NCI-H524 treated with DMSO at 0.1 percent for 48 hours (cell line): ENCODE measurements around the gene ALK.

ENCODE experiments used
- DNase-seq: peaks from one replicate; lab custom pipeline; 2025; lab: John Stamatoyannopoulos, UW

The ALK gene

DNA sequence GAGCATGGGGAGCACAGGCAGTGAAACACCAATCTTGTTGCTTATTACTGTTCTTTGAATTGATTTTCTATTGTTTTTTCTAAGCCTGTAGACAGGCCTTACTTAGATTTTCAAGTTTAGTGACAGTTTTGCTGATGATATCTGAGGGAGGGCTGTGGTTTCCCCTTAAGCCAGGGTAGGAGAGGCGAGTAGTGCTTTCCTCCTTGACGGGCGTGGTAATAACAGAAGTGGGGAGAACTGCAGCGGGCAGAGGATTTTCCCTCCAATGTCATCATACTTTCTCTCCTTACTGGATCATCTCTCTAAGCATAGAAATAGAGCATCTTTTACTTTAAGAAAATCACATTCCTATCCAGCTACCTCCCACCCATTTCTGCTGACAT lies 314.4 kb downstream of the ALK start:
- no peak for DNase-seq

DNA sequence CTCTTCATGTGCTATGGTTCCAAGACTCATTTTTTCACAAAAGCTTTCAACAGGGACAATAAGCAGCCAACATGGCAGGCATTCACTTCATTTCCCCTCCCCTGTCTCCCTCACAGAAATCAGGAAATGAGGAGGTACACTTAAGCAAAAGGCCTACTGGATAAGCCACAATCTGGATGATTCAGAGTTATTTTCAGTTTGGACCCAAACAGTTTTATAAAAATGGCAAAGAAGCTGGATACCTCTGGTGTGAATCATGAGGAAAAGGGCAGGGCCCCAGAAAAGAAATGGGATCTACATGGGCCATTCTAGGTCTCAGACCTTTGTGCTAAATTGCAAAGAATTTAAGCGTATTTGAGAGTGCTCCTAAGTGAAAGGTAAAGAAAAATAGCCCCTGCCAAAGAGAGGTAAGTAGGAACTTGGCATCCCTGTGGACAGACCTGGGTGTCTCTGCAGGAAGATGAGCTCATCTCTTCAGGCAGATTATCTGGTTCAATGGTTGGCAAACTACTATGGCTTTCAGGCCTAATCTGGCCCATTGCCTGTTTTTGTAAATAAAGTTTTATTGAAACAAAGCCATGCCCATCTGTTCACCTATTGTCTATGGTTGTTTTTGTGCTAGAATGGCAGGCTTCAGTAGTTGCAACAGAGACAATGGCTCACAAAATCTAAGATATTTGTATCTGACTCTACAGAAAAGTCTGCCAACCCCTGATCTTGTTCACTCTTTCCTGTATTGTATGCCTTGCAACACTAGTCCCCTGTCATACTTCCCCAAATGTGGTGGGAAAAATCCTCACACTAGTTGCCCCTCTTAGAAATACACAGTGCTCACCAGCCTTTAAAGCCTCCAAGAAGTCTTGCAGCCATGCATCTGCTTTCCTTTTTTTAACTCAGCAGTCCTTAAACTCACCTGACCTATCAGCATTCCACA lies 315.0 kb downstream of the ALK start:
- DNase-seq, result no peak

DNA sequence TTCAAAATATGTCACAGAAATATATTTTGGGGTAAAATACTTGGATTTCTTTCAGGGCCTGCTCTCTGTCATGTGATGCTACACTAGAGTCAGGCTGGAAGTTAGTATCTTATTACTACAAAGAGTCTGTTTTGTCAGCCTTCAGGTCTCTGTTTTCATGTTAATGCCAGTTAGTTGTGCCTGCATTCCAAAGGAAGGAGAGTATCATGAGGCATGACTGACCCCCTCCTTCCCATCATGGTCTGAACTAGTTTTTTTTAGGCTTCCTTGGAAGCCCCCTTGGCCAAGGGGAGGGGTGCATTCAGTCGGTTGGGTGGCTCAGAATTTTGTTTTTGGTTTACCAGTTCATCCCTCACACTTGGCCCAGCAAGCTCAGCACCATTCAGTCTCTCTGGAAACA lies 318.0 kb downstream of the ALK start:
- no peak for DNase-seq

DNA sequence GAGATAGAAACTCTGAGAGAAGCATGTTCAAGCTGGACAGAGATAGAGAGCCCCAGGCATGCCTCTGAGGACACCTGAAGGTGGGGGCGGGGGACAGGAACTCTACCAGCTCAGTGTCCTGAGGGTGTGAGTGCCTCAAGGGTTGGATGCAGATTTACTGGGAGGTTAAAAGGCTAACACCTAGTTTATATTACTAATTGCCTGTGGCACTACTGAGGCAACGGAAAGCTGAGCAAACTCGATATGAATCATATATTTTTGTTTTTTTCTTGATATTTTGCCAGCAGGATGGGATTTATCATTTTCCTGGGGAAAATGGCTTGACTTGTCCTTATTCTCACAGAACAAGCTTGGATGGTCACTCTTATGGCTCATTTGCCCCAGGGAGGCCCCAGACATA lies 319.5 kb downstream of the ALK start:
- DNase-seq, result no peak

DNA sequence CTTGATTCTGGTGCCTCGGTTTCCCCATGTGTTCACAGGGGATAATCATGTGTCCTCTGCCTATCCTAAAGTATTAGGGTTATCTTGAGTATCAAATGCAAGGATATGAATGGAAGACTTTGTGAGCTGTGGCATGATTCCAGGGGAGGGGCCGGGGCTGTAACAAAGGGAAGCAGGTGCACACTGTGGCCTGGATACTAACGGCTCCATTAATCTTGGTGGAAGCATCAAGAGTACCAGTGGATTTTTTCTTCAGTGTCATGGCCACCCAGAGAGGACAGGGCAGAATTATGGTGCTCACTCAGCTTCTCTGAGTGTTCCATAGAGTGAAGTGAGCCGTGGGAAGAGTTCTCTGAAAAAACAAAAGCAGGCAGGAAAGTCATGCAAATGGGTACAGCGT lies 320.1 kb downstream of the ALK start:
- no peak for DNase-seq

DNA sequence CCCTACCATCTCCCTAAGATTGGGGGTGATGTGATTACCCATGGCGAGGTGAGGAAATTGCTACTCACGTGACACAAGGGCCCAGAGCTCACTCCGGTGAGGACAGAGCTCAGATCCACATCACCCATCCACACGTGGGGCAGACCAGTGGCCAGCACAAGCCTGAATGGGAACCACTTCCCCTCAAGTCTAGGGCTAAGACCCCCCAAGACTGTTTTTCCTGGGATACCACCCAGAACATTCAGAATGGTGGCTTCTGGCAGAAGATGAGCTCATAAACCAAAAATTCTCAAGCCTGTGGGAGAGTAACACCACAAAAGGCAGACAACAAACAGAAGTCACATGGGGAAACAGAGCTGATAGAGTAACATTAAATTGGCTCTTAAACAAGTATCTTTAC lies 321.4 kb downstream of the ALK start:
- no peak for DNase-seq

DNA sequence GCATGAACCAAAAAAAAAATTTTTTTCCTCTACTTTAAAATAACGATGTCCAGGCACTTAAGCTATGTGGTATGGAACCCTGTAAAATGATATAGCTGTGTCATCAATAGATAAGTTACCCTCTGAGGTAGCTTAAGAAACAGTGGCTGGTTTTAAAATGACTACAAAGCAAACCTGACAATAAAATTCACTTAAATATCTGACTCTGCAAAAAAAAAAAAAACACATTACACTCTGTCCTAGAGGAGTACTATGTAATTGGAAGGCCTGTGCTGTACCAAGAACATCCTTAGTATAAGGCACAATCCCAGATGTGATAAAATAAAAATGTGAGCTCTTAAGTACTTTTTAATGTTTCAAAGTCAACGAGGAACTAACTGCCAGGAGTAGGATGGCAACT lies 322.4 kb downstream of the ALK start:
- no peak for DNase-seq

DNA sequence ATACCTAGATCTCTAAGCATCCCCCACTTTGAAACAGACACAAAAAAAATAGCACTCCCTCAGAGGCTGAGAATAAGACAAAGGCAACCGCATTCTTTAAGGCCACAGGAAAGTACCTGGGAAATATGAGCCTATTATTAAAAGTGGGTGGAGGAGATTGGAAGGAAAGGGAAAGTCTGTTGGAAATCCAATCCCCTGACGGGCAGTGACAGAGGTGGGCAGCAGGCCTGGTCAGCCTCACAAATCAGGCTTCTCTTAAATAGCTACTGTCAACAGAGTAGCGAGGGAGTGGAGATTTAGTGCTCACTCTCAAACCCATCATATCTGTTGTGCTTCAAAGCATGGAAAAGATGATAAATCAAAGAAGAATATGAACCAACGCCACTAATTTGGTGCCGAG lies 324.4 kb downstream of the ALK start:
- DNase-seq, result no peak

DNA sequence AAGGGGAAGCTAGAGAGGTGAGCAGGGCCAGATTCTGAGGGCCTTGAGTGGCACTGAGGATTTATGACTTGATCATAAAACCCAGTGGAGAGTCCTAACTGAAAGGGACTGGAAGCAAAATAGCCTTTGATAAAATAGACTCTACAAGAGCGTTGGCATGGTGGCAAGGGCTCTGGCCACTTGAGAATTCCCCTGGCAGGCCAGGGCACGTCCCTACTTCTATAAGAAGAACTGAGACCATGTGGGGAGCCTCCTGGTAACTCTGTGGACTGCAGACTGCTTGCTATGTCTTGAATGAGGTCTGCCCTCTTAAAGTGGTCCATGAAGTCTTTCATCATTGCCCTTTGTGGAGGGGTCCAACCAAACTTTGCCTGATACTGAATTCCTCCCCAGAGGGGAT lies 324.8 kb downstream of the ALK start:
- DNase-seq, result no peak

DNA sequence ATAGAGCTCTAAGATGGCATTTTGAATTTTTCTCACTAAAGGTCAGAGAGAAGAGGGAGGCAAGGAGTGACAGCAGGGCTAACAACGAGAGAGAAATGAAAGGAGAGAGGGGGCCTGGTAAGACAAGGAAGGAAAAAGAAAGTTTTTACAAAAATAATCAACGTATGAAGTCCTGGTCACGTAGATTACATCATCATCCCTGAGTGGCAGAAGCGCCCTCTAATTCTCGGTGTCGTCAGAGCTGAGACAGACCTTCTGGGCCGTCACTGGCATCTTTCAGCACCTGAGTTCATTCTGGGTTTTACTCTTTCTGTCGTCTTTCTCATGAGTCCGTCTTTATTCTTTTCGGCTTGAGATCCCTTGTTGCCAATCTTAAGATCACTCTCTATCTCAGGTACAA lies 329.8 kb downstream of the ALK start:
- DNase-seq, result no peak

DNA sequence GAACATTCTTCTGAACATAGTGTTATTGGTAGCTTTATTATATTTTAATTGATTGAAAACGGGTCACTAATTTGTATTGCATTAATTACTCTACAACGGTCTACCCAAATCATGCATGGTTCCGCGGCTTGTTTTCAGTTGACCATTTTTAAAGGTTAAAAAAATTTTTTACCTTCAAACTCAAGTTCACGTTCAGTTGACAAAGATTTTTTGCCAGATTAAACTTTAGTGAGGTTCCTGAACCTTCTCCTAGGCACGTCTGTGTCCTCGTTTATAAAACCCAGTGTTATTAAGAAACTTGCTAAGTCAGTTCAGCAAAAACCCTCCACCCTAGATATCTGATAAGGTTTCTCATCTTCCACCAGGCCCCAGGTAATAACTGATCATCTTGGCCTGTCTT lies 331.2 kb downstream of the ALK start:
- DNase-seq, result no peak

DNA sequence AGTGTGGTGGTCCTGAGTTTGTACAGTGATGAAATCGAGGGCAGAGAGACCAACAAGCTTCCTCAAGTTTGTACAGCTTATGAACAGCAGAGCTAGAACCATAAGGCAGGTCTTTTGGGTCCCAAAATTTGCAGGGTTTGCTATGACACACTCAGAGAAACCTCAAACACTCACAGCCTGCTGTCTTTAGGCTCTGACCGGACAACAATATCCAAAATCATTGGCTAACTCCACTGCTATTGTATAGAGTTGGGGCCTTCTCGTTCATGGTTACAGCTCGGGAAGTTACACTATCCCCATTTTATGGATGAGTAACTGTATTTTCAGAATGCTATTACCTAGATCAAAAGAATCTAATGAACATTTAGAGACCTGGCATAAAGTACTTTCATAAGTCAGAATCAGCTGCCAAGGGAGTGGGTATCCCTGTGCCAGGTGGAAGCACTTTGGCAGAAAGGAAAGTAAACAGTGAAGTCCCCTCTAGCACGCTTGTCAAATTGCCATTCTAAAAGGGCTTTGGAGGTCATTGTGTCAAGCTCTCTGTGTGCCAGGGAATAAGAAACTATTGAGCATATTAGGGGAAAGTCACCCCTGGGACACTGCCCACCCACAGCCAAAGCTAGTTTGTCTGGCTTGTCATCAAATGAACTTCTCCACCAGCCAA lies 331.8 kb downstream of the ALK start:
- DNase-seq, result no peak

DNA sequence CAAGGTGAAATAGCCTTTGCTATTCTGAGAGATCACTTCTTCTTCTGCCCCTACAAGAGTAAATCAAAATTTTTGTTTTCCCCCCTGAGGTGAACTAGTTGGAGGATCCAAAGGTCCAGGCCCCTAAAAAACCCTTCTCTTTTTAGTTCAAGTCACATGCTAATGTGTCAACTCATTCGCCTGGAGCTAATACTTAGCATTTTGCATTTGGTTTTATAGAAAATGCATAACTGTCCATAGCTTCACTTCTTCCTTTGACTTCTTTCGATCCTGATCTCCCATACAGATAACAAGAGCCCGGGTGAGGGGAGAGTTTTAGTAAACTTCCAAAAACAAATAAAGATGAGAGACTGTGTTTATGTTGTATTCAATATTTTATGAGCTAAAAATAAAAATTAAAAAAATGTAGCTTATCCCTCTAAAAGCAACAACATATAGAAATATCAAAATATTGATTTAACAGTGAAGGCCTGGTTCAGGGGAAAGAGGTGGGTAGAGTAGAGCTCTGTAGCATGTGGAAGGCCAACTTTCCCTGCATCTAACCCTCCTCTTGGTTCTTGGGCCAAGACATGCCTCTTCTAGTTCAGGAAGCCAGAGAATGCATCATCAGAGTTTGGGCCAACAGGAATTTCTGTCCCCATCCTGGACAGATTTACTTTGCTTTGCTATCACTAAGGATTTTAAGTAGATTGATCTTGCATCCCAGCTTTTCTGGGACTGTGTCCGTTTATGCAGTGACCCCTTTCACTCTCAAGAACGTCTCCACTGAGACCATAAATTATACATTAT lies 333.8 kb downstream of the ALK start:
- DNase-seq, result no peak

DNA sequence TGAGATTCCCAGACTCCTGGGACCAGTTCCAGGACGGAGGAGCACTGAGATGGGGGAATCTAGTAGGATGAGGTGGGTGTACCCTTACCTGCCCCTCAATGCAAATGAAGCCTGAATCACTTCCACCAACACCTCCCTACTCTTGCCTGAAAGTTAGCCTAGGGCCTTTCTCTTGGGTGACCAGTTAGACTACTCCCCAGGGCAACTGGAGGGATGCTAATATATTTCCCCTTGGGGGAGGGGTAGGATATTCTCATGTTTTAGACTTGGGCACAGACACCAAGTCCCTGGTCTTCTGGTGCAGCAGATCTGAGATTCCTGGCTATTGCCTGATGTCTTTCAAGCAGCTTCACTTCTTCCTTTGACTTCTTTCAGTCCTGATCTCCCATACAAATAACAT lies 334.5 kb downstream of the ALK start:
- DNase-seq, result no peak

DNA sequence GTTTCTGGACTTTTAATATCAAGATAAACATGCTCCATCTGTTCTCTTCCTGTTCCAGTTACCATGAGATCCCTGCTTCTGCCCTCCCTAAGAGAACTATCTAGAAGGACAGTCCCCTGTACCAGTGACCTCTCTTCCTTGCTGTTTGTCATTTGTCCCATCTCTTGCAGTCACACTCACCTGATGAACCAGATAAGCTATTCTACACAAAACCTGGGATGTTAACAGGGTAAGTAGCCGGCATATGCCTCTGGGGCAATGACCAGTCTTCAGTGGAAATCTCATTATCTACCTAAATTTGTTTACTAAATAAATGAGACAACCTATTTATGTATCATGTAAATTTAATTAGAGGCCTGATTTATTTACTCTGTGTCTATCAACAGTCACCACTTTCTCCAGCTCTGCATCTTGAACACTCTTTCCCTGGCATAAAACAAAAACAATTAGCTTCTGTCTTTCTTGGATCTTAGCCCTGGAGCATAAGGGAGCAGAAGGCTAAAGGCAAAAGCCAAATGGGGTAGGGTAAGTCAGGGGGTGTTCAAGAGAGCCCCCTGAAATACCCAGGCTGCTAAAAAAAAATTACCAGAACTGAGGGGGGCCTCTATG lies 337.7 kb downstream of the ALK start:
- DNase-seq, result no peak

DNA sequence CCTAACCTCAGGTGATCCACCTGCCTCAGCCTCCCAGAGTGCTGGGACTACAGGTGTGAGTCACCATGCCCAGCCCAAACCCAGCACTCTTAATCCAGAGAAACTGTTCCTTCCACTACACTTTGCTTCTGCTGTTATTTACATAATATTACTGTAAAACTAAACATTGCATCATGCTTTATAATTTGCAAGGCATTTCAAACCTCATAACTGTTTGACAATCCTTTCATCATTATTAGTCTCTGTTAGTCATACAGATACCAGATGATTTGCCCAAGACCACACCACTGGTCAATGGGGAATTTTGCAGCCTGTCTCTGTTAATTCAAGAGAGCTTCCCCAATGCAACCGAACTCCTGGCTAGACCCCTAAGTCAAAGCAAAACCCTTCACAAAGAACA lies 338.3 kb downstream of the ALK start:
- no peak for DNase-seq

DNA sequence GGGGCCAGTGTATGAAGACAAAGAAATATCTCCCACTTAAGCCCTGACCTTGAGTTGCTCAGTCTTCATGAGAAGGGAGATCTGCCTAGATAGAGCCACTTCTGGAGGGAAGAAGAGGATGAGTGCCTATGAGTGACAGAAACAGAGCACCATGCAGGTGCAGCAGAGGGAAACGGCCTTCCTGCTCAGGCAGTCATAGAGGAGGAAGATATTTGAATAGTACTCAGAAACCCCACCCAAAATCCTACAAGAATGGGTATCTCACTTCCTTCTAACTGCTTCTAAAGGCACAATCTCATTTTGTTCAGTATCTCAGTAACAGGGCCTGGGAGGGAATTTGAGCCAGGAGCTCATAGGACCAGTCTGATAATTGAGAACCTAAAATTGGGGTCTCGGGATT lies 339.3 kb downstream of the ALK start:
- DNase-seq, result no peak

DNA sequence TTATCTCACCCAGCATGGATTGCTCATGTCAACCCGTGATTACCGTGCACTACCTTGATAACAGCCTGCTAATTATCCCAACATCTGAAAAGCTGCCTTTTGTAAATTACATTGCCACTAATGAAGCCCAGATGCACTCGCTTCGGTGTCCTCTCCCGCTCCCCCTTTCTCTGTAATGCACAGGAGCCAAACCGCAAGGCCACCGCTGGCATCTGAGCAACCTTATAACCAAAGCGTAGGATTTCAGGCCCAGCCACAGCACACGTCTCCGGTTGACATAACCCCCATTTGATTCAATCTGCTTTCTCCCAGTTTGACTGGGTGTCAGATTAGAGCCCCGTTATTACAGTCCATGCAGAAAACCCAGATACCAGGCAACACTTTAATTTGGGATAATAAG lies 341.2 kb downstream of the ALK start:
- no peak for DNase-seq

DNA sequence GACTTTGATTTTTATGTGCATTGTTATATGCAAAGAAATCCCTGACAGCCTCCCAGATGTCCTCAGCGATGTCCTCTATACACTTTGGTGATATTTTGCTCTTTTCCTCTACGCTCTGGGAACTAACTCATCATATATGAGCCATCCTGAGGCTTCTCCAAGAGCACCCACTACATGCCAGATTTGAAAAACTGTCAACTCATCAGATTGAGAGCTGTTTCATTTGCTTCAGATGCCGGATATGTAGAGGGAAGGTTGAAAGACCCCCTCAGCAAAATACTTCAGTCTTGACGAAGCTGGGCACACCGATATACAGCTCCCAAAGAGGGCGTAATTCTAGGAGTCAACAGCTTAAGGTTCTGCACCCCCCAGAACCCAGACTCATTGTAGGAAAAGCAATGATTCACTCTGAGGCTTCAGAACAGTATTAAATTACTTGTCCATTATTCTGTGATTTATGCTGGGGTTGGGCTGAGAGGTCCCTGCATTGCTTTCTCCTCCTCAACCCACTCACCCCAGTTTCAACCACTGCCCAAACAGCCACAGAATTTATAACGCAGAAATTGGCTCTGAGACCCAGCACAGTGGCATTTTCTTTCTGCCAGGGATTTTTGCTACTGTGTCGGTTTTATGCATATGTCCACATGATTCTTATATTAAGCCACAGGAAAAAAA lies 341.8 kb downstream of the ALK start:
- no peak for DNase-seq

DNA sequence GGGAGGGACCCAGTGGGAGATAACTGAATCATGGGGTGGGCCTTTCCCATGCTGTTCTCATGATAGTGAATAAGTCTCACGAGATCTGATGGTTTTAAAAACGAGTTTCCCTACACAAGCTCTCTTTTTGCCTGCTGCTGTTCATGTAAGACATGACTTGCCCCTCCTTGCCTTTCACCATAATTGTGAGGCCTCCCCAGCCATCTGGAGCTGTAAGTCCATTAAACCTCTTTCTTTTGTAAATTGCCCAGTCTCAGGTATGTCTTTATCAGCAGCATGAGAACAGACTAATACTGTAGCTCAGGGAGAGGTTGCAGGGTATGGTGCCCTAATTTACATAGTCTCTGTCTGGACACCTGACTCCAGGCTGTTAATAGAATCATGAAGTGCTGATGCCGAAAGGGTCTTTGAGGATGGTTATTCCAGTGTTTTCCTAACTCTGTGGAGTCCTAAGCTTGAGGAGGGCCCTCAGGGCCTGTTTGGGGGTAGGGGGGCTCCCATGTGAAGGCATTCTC lies 343.2 kb downstream of the ALK start:
- no peak for DNase-seq

DNA sequence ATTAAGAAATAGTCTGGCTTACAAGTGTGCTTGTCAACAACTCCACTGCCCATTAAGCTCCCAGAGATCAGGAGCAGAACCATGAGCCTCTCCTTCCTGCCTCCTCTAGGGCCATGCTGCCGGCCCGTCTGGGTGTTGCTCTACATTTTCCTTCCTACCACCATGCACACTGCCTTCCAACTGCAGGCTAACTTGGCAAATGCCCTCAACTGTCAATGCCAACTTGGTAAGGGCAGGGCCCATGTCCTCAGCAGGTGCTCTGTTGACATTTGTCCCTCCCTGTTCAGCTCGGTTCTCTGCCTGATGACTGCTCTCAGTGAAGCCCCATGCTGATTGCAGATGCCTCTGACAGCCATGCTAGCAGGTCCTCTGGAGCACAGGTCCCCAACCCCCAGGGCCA lies 345.2 kb downstream of the ALK start:
- no peak for DNase-seq
